Astrocyte (in vitro differentiated cells and primary cell): ENCODE data around the gene MROH2A. TPM values are rescaled to one million over a fixed set of nuclear protein-coding genes. Genes with fewer than 3 reads are reported as not detected.

Experiments
- DNase-seq: peaks from one replicate; pipeline ENCODE4 v3.0.0-alpha.2; 2010; ENCODE audit warnings: low read depth
- FAIRE-seq: peaks from 2 replicates; lab custom pipeline; 2011; peaks lifted over from hg19 to GRCh38; lab: Jason Lieb, UNC
- H2AFZ ChIP-seq: 2 replicates; pipeline ENCODE4 v1.6.0; 2012; ENCODE audit warnings: low read depth, low read length, inconsistent platforms
- H3K27ac ChIP-seq: 2 replicates; pipeline ENCODE4 v1.5.1; 2011; ENCODE audit warnings: low read depth, low read length, inconsistent platforms
- H3K27me3 ChIP-seq: 2 replicates; pipeline ENCODE4 v1.6.0; 2011; ENCODE audit warnings: low read length, inconsistent platforms; ENCODE audit not compliant: insufficient read depth
- H3K36me3 ChIP-seq: 2 replicates; pipeline ENCODE4 v1.5.1; 2011; ENCODE audit warnings: low read length, inconsistent platforms; ENCODE audit not compliant: insufficient read depth
- H3K4me1 ChIP-seq: 2 replicates; pipeline ENCODE4 v1.5.1; 2011; ENCODE audit warnings: low read length, inconsistent platforms; ENCODE audit not compliant: insufficient read depth
- H3K4me2 ChIP-seq: 2 replicates; pipeline ENCODE4 v1.6.0; 2012; ENCODE audit warnings: low read length, inconsistent platforms
- H3K4me3 ChIP-seq: 2 replicates; pipeline ENCODE4 v1.5.1; 2011; ENCODE audit warnings: low read depth, mild to moderate bottlenecking, low read length, inconsistent platforms; ENCODE audit not compliant: insufficient read depth
- H3K79me2 ChIP-seq: 2 replicates; pipeline ENCODE4 v1.6.0; 2012; ENCODE audit warnings: mild to moderate bottlenecking, low read length, inconsistent platforms; ENCODE audit not compliant: insufficient read depth
- H3K9ac ChIP-seq: 2 replicates; pipeline ENCODE4 v1.6.0; 2012; ENCODE audit warnings: mild to moderate bottlenecking, low read length, inconsistent platforms
- H3K9me3 ChIP-seq: 2 replicates; pipeline ENCODE4 v1.5.1; 2012; ENCODE audit warnings: low read depth, mild to moderate bottlenecking, low read length, inconsistent platforms; ENCODE audit not compliant: insufficient read depth
- H4K20me1 ChIP-seq: 2 replicates; pipeline ENCODE4 v1.6.0; 2012; ENCODE audit warnings: low read length, inconsistent platforms; ENCODE audit not compliant: insufficient read depth
- H3K27ac Mint-ChIP-seq: one replicate; pipeline ENCODE4 v1.8.0; 2021; ENCODE audit warnings: mild to moderate bottlenecking, mixed read lengths; ENCODE audit not compliant: unreplicated experiment
- H3K27me3 Mint-ChIP-seq: one replicate; pipeline ENCODE4 v1.8.0; 2021; ENCODE audit warnings: low read depth, mixed read lengths; ENCODE audit not compliant: unreplicated experiment
- H3K36me3 Mint-ChIP-seq: one replicate; pipeline ENCODE4 v1.8.0; 2021; ENCODE audit warnings: low read depth, mixed read lengths; ENCODE audit not compliant: unreplicated experiment
- H3K4me1 Mint-ChIP-seq: one replicate; pipeline ENCODE4 v1.8.0; 2021; ENCODE audit warnings: low read depth, mixed read lengths; ENCODE audit not compliant: unreplicated experiment
- H3K4me3 Mint-ChIP-seq: one replicate; pipeline ENCODE4 v1.8.0; 2021; ENCODE audit warnings: mild to moderate bottlenecking, moderate library complexity, mixed read lengths; ENCODE audit not compliant: unreplicated experiment
- H3K9me3 Mint-ChIP-seq: one replicate; pipeline ENCODE4 v1.8.0; 2021; ENCODE audit warnings: mild to moderate bottlenecking, mixed read lengths; ENCODE audit not compliant: unreplicated experiment
- EZH2 ChIP-seq: IDR thresholded peaks from 2 replicates; pipeline ENCODE4 v1.6.1; 2012; ENCODE audit warnings: mild to moderate bottlenecking, low read length, inconsistent platforms; ENCODE audit not compliant: insufficient read depth
- total RNA-seq: library from RNA; stranded (reverse); gene quantifications from 2 replicates; pipeline ENCODE4 v1.2.1, GENCODE V29; 2021
- TF ChIP-seq, protein P1 (sequence below): IDR thresholded peaks from 2 replicates; pipeline ENCODE4 v1.5.1; 2011; ENCODE audit warnings: low read depth, mild to moderate bottlenecking, inconsistent platforms, low read length, moderate library complexity; ENCODE audit not compliant: insufficient read depth

The MROH2A gene
- total RNA-seq, 1 donor from 2014 or later, result not detected

DNA sequence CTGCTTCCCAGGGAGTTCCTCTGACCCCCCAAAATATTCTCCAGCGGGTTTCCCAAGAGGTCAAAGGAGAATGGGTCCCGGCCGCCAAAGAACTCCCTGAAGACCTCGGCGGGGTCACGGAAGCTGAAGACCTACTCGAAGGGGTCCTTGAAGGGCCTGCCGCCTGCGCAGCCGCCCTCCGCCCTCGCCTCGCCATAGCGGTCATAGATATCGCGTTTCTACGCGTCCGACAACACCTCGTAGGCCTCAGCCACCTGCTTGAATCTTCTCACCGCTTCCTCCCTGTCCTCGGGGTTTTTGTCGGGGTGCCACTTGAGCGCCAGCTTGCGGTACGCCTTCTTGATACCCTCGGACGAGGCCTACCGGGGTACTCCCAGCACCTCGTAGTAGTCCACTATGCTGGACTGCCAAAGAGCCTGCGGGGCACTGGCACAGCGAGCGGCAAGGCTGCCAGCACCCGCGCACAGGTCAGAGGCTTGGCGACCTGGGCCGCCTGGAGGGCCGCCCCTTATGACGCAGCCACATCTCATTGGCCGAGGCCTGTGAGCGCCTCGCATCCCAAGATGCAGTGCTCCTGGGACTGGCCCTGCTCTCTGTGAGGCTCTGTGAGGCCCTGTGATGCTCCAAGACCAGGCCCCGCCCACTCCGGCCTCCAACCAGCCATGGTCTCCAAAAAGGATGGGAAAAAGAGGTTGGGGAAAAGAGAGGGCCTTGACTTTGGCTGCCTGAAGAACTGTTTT is 23.1 kb upstream of the MROH2A start:
- no peaks in the 10 kb centered on the region for H4K20me1 ChIP-seq
- no peak overlapping the region for H2AFZ ChIP-seq
- H3K4me1 ChIP-seq, result no peaks in the 10 kb centered on the region
- FAIRE-seq, result no peak
- H3K27me3 ChIP-seq, result peaks cover 5% of the 10 kb centered on the region
- peaks cover 13% of the 10 kb centered on the region for H3K9me3 Mint-ChIP-seq
- H3K36me3 ChIP-seq, result no peaks in the 10 kb centered on the region
- TF ChIP-seq, protein P1, sequence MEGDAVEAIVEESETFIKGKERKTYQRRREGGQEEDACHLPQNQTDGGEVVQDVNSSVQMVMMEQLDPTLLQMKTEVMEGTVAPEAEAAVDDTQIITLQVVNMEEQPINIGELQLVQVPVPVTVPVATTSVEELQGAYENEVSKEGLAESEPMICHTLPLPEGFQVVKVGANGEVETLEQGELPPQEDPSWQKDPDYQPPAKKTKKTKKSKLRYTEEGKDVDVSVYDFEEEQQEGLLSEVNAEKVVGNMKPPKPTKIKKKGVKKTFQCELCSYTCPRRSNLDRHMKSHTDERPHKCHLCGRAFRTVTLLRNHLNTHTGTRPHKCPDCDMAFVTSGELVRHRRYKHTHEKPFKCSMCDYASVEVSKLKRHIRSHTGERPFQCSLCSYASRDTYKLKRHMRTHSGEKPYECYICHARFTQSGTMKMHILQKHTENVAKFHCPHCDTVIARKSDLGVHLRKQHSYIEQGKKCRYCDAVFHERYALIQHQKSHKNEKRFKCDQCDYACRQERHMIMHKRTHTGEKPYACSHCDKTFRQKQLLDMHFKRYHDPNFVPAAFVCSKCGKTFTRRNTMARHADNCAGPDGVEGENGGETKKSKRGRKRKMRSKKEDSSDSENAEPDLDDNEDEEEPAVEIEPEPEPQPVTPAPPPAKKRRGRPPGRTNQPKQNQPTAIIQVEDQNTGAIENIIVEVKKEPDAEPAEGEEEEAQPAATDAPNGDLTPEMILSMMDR, result no peak
- no peak for TF ChIP-seq EZH2
- no peak overlapping the region for H3K4me2 ChIP-seq
- H3K9me3 ChIP-seq, result no peaks in the 10 kb centered on the region
- no peak for DNase-seq
- H3K9ac ChIP-seq, result no peak overlapping the region
- no peak overlapping the region for H3K27ac ChIP-seq
- H3K4me1 Mint-ChIP-seq, result no peaks in the 10 kb centered on the region
- H3K4me3 ChIP-seq, result no peak overlapping the region
- H3K4me3 Mint-ChIP-seq, result no peak overlapping the region
- no peaks in the 10 kb centered on the region for H3K36me3 Mint-ChIP-seq
- no peaks in the 10 kb centered on the region for H3K79me2 ChIP-seq
- peaks cover 12% of the 10 kb centered on the region for H3K27me3 Mint-ChIP-seq
- no peak overlapping the region for H3K27ac Mint-ChIP-seq

DNA sequence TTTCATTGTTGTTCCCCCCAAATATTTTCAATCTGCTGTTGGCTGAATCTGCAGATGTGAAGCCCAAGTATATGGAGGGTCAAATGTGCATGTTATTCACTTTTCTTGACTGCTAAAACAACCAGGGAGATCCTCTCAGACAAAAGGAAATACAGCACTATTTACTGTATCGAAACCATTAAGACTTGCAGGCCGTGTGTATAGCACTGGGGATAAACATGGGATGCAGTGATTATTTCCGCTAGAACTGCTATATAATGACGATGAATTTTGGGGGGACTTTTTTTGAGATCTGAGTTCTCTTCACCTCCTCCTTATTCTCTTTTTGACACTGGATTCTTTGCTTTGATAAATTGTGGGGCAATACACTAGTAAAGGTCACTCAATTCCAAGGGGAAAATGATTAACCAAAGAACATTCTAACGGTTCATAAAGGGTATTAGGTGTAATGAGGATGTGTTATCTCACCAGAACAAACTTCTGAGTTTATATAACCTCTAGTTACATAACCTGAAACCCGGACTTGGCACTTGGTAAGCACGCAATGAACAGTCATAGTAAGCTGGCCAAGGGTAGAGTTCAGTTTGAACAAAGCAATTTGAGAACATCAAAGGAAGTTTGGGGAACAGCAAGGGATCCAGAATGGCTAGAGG is 21.6 kb upstream of the MROH2A start:
- no peaks in the 10 kb centered on the region for H3K4me1 Mint-ChIP-seq
- no peak for FAIRE-seq
- peaks cover 12% of the 10 kb centered on the region for H3K27me3 Mint-ChIP-seq

More for the DNA sequence above, 21.6 kb upstream of the MROH2A start:
- H3K4me2 ChIP-seq, result no peak overlapping the region
- Mint-ChIP-seq H3K36me3 (no peaks in the 10 kb centered on the region), H3K9me3 (peaks cover 5% of the 10 kb centered on the region), H3K4me3 (no peak overlapping the region), H3K27ac (no peak overlapping the region)
- H2AFZ ChIP-seq, result no peak overlapping the region
- H3K9me3 ChIP-seq, result no peaks in the 10 kb centered on the region
- H4K20me1 ChIP-seq, result no peaks in the 10 kb centered on the region
- no peak overlapping the region for H3K9ac ChIP-seq
- H3K27me3 ChIP-seq, result peaks cover 5% of the 10 kb centered on the region
- no peak overlapping the region for H3K27ac ChIP-seq
- H3K4me3 ChIP-seq, result no peak overlapping the region
- TF ChIP-seq EZH2, result no peak
- TF ChIP-seq, protein P1, result no peak
- DNase-seq, result no peak
- H3K4me1 ChIP-seq, result no peaks in the 10 kb centered on the region
- H3K79me2 ChIP-seq, result no peaks in the 10 kb centered on the region
- H3K36me3 ChIP-seq, result no peaks in the 10 kb centered on the region
